Glutamatergic neuron (in vitro differentiated cells): ENCODE data around the gene ATG2A. TPM values are rescaled to one million over a fixed set of nuclear protein-coding genes. Genes with fewer than 3 reads are reported as not detected.

Experiments
- DNase-seq: peaks from one replicate; pipeline ENCODE4 v3.0.0; 2022
- H3K27ac Mint-ChIP-seq: one replicate; pipeline ENCODE4 v1.8.0; 2020; ENCODE audit warnings: mild to moderate bottlenecking, mixed read lengths, inconsistent platforms; ENCODE audit not compliant: unreplicated experiment
- H3K27me3 Mint-ChIP-seq: one replicate; pipeline ENCODE4 v1.8.0; 2020; ENCODE audit warnings: mild to moderate bottlenecking, moderate library complexity, mixed read lengths, inconsistent platforms; ENCODE audit not compliant: unreplicated experiment
- H3K36me3 Mint-ChIP-seq: one replicate; pipeline ENCODE4 v1.8.0; 2020; ENCODE audit warnings: mild to moderate bottlenecking, mixed read lengths, inconsistent platforms; ENCODE audit not compliant: unreplicated experiment
- H3K4me1 Mint-ChIP-seq: one replicate; pipeline ENCODE4 v1.8.0; 2020; ENCODE audit warnings: mild to moderate bottlenecking, low read depth, mixed read lengths, inconsistent platforms; ENCODE audit not compliant: unreplicated experiment
- H3K4me3 Mint-ChIP-seq: one replicate; pipeline ENCODE4 v1.8.0; 2020; ENCODE audit warnings: mild to moderate bottlenecking, mixed read lengths, inconsistent platforms; ENCODE audit not compliant: unreplicated experiment
- H3K9me3 Mint-ChIP-seq: one replicate; pipeline ENCODE4 v1.8.0; 2020; ENCODE audit warnings: mild to moderate bottlenecking, moderate library complexity, mixed read lengths, inconsistent platforms; ENCODE audit not compliant: unreplicated experiment
- total RNA-seq: library from RNA; stranded (reverse); fragmentation: NEBNext Ultra II Directional; extraction: Animal tissue kit (Norgen Biotek cat#: 25700); gene quantifications from one replicate; pipeline ENCODE4 v1.2.1, GENCODE V29; 2021; ENCODE audit not compliant: unreplicated experiment
- TF ChIP-seq, protein P1 (sequence below): fragments of 200-600 bp; sonication (generic); IDR thresholded peaks from one replicate; pipeline ENCODE4 v1.5.0; 2021; ENCODE audit not compliant: partially characterized antibody, unreplicated experiment

Gene ATG2A
- total RNA-seq, 1 donor from 2014 or later, result 25.9 TPM

DNA sequence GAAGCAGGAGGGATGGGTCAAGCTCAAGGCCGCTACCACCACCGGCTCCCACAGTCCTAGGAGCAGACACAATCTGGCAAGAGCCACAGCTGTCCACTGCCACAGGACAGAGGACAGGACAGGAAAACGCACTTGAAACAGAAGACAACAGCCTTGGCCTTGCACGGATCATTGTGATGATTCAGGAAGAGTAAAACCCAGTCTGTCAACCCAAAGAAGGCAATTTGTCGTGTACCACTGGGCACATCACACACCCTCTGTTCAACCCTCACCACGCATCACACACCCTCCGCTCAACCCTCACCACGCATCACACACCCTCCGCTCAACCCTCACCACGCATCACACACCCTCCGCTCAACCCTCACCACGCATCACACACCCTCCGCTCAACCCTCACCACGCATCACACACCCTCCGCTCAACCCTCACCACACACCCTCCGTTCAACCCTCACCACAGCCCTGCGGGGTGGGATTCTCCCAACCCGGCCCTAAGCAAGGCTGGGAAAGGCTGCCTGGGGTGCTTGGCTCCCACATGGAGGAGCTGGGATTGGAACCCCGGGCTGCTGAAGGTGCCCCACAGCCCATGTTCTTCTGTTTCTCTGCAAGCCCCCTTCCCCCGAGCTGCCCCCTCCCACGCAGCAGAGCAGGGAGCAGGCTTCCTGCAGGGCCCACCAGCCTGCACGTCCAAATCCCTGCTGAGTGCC, 61.3 kb downstream of the ATG2A start:
- peaks cover 4% of the 10 kb centered on the region for H3K9me3 Mint-ChIP-seq
- peaks cover 9% of the 10 kb centered on the region for H3K4me1 Mint-ChIP-seq
- no peak for DNase-seq
- no peaks in the 10 kb centered on the region for H3K36me3 Mint-ChIP-seq
- no peak overlapping the region for H3K4me3 Mint-ChIP-seq
- TF ChIP-seq, protein P1, sequence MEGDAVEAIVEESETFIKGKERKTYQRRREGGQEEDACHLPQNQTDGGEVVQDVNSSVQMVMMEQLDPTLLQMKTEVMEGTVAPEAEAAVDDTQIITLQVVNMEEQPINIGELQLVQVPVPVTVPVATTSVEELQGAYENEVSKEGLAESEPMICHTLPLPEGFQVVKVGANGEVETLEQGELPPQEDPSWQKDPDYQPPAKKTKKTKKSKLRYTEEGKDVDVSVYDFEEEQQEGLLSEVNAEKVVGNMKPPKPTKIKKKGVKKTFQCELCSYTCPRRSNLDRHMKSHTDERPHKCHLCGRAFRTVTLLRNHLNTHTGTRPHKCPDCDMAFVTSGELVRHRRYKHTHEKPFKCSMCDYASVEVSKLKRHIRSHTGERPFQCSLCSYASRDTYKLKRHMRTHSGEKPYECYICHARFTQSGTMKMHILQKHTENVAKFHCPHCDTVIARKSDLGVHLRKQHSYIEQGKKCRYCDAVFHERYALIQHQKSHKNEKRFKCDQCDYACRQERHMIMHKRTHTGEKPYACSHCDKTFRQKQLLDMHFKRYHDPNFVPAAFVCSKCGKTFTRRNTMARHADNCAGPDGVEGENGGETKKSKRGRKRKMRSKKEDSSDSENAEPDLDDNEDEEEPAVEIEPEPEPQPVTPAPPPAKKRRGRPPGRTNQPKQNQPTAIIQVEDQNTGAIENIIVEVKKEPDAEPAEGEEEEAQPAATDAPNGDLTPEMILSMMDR, result no peak
- no peak overlapping the region for H3K27ac Mint-ChIP-seq
- H3K27me3 Mint-ChIP-seq, result no peaks in the 10 kb centered on the region

DNA sequence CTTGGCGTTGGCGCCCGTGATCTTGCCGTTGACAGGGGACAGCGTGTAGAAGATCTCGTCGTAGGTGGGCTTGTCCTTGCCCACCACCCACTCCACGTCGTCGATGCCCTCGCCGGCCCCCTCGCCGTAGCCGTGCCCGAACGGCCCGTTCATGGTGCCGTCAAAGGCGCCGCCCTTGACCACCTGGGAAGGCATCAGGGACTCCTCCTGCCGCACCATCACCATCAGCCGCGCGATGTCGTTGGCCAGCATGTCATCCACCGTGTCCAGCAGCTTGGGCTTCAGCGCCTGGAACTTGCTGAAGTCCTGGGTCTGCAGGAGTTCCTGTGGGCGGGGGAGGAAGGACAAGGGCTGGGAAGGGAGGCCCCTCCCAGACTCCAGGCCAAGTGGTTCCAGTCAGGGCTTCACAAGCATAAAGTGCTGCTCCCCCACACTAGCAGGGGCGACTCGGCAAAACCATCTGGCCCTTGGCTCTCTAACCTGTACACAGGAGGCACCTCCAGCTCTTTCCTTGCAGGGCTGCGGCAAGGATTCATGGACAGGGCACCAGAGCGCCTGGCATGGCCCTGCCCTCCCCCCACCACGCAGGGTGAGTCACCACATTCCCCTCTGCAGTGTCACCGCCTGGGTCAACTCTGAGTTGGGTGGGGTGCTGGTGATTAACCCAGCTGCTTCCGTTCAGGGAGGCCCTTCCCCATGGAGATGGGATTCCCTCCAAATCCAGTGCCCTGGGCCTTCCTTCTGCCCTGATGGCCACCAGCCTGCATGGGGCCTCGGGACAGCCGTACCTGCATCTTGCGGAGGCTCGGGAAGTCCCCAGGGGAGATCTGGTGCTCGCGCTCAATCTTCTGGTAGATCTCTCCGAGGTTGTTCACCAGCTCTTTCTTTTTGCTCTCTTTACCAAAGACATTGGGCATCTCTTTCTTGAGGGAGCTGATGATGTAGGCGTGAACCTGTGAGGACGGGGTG, 62.2 kb downstream of the ATG2A start:
- Mint-ChIP-seq H3K27me3 (peaks cover 3% of the 10 kb centered on the region), H3K27ac (no peak overlapping the region), H3K36me3 (no peaks in the 10 kb centered on the region), H3K9me3 (peaks cover 4% of the 10 kb centered on the region), H3K4me3 (no peak overlapping the region), H3K4me1 (peaks cover 9% of the 10 kb centered on the region)
- DNase-seq, result no peak
- TF ChIP-seq, protein P1, result no peak

DNA sequence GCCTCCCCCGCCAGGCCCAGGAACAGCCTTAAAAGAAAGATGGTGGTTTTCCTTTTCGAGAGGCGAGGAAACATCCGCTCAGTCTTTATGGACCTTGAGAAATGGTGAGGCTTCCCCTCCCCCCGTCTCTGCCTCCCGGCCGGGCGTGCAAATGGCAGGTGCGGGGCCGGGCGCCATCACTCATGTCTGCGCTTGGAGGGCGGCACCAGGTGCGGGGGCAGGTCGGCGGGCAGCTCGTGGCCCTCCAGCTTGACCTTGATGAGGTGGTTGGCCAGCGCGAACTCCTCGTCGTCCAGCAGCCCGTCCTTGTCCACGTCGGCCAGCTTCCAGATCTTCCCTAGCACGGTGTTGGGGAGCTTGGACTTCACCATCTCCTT, 62.9 kb downstream of the ATG2A start:
- TF ChIP-seq, protein P1, result no peak
- no peaks in the 10 kb centered on the region for H3K36me3 Mint-ChIP-seq
- H3K27ac Mint-ChIP-seq, result no peak overlapping the region
- no peak for DNase-seq
- H3K9me3 Mint-ChIP-seq, result peaks cover 4% of the 10 kb centered on the region
- peaks cover 3% of the 10 kb centered on the region for H3K27me3 Mint-ChIP-seq
- H3K4me1 Mint-ChIP-seq, result peaks cover 10% of the 10 kb centered on the region
- no peak overlapping the region for H3K4me3 Mint-ChIP-seq

DNA sequence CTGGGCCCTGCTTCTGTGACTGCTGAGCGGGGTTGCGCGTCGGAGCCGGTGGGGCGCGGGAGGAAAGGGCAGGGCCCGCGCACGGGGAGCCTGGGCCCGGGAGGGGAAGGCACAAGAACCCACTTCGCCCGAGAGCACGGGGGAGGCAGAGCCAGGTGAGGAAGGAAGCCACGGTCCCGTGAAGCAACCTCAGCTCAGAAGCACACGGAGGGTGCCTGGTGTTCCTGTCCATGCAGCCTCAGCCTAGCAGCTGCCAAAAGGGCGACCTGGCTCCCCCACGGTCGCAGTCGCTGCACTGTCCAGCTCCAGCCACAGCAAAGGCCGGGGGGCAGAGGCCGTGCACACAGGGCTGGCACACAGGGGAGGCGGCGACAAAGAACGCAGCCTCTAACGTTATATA, 63.3 kb downstream of the ATG2A start:
- no peak for DNase-seq
- Mint-ChIP-seq H3K4me3 (no peak overlapping the region), H3K9me3 (peaks cover 4% of the 10 kb centered on the region), H3K27ac (no peak overlapping the region), H3K27me3 (peaks cover 3% of the 10 kb centered on the region), H3K4me1 (peaks cover 10% of the 10 kb centered on the region), H3K36me3 (no peaks in the 10 kb centered on the region)
- TF ChIP-seq, protein P1, result no peak
